ENCODE results near the gene MAP7.

- no peak for TF ChIP-seq CTCF (IDR thresholded peaks at IDR 0.05)
- no peak for TF ChIP-seq RAD21 (conservative IDR thresholded peaks at IDR 0.05 in 1 of 2, IDR thresholded peaks at IDR 0.05 in 1 of 2)
These were observed 198.6 kb downstream of the MAP7 start for GRCh38 chr6:136351518-136352110.
